ENCODE data around the gene DSCAML1. TPM values are rescaled to one million over a fixed set of nuclear protein-coding genes. Genes with fewer than 3 reads are reported as not detected.

DSCAML1 gene
- total RNA-seq, 1 experiment from 2014 or later = 0.15 TPM

- Mint-ChIP-seq H3K4me1 (peaks cover 36 to 37% of the 10 kb centered on the region in 2 experiments), H3K27me3 (ENCODE audit: low read depth) (peaks cover 65% of the 10 kb centered on the region), H3K9me3 (no peaks in the 10 kb centered on the region; a peak in 1 of 5 replicates), H3K27ac (no peak overlapping the region), H3K4me3 (no peak overlapping the region), H3K36me3 (ENCODE audit: insufficient read depth in 1 of 3, low read depth in 3 of 3) (no peaks in the 10 kb centered on the region)
- Histone ChIP-seq H3K56ac (ENCODE audit: insufficient read length, low read depth, low read length) (no peak overlapping the region), H4K20me1 (ENCODE audit: control insufficient read depth, insufficient read depth, insufficient read length) (no peaks in the 10 kb centered on the region), H3K9me3 (ENCODE audit: control insufficient read depth, low read depth, low read length) (no peaks in the 10 kb centered on the region), H3K23ac (ENCODE audit: insufficient read length, low read depth, low read length) (no peak overlapping the region), H4K8ac (replicated peaks; ENCODE audit: insufficient read length, low read depth, low read length) (no peak overlapping the region), H3K4me2 (ENCODE audit: insufficient read depth, insufficient read length, low read length) (no peak overlapping the region), H2BK20ac (ENCODE audit: low read depth, low read length, poor library complexity, severe bottlenecking) (no peak overlapping the region), H3K79me1 (ENCODE audit: insufficient read depth, low read depth, low read length, poor library complexity, severe bottlenecking) (no peaks in the 10 kb centered on the region), H3K4ac (ENCODE audit: low read depth, low read length) (no peak overlapping the region), H2BK5ac (ENCODE audit: insufficient read length, low read length) (no peak overlapping the region), H3K27ac (ENCODE audit: insufficient read length, low read depth, low read length) (no peak overlapping the region), H3K18ac (ENCODE audit: insufficient read length, low read depth, low read length) (no peak overlapping the region), H3K27me3 (ENCODE audit: insufficient read depth, low read length) (no peaks in the 10 kb centered on the region; the same call in 1 of the 2 replicates), H4K91ac (ENCODE audit: insufficient read length, low read depth, low read length) (no peak overlapping the region), H3K79me2 (ENCODE audit: insufficient read depth, low read length) (no peaks in the 10 kb centered on the region), H4K5ac (ENCODE audit: insufficient read length, low read depth, low read length) (no peak overlapping the region), H2BK15ac (ENCODE audit: low read depth, low read length) (no peak overlapping the region), H3T11ph (ENCODE audit: low read length) (no peak overlapping the region), H3K9ac (ENCODE audit: extremely low read depth, insufficient read length, low read length) (no peak overlapping the region), H2AK5ac (ENCODE audit: insufficient read length, low read length) (no peak overlapping the region), H3K23me2 (ENCODE audit: insufficient read length, low read depth, low read length, poor library complexity, severe bottlenecking) (no peaks in the 10 kb centered on the region), H3K4me1 (ENCODE audit: insufficient read depth, low read length) (peaks cover 8% of the 10 kb centered on the region; the same call in 1 of the 2 replicates), H3K14ac (ENCODE audit: insufficient read depth, low read length) (no peak overlapping the region), H2BK120ac (ENCODE audit: low read depth, low read length, poor library complexity, severe bottlenecking) (no peak overlapping the region), H2AFZ (ENCODE audit: low read length) (no peak overlapping the region), H2BK12ac (ENCODE audit: insufficient read length, low read depth, low read length) (no peak overlapping the region)
- WGBS (ENCODE audit: extremely low coverage, insufficient read length, low lambda C conversion rate) = no CpG with 5 or more reads among the region's 9 CpGs
- no peak for DNase-seq
- TF ChIP-seq CTCF (conservative IDR thresholded peaks at IDR 0.05) = no peak
These were observed 212.8 kb downstream of the DSCAML1 start for GRCh38 chr11:117584056-117584830.

Measured in H9 (cell line).